GM19238 (cell line): Measurements from ENCODE around the gene AMT.
"Not testable (repeated sequence)": the region's sequence is repeated elsewhere in the genome, so short reads cannot be mapped to it uniquely, and the experiment has no call there.

Experiments used
- DNase-seq: peaks from one replicate; pipeline ENCODE4 v3.0.0; 2011; ENCODE audit warnings: low spot score; ENCODE audit not compliant: insufficient read length

AMT gene

GRCh38 chr3:49391310-49391709 is 31.0 kb downstream of the AMT start:
- not testable (repeated sequence) for DNase-seq

GRCh38 chr3:49389297-49389696 is 33.0 kb downstream of the AMT start:
- no peak for DNase-seq

GRCh38 chr3:49388289-49388820 is 33.9 kb downstream of the AMT start:
- DNase-seq = no peak

GRCh38 chr3:49387721-49388120 is 34.6 kb downstream of the AMT start:
- no peak for DNase-seq

- DNase-seq = no peak
Measured at GRCh38 chr3:49386056-49386756, 36.1 kb downstream of the AMT start.

- no peak for DNase-seq
Measured at GRCh38 chr3:49385617-49386016, 36.7 kb downstream of the AMT start.

- DNase-seq = no peak
Measured at GRCh38 chr3:49383387-49383786, 38.9 kb downstream of the AMT start.

- no peak for DNase-seq
Measured at GRCh38 chr3:49378249-49378895, 43.9 kb downstream of the AMT start.

- no peak for DNase-seq
Measured at GRCh38 chr3:49377483-49377882, 44.8 kb downstream of the AMT start.

- DNase-seq = no peak
Measured at GRCh38 chr3:49371946-49372345, 50.3 kb downstream of the AMT start.

GRCh38 chr3:49370585-49371290 is 51.5 kb downstream of the AMT start:
- DNase-seq = no peak
